GM18873 (cell line): ENCODE measurements around the gene B9D1.

Experiments used
- ATAC-seq: cut with Tn5 transposase; IDR thresholded peaks from one replicate; pipeline ENCODE4 v1.9.1; 2021; ENCODE audit warnings: mild to moderate bottlenecking, moderate library complexity, moderate number of reproducible peaks; ENCODE audit not compliant: unreplicated experiment, low FRiP score

The B9D1 gene

DNA sequence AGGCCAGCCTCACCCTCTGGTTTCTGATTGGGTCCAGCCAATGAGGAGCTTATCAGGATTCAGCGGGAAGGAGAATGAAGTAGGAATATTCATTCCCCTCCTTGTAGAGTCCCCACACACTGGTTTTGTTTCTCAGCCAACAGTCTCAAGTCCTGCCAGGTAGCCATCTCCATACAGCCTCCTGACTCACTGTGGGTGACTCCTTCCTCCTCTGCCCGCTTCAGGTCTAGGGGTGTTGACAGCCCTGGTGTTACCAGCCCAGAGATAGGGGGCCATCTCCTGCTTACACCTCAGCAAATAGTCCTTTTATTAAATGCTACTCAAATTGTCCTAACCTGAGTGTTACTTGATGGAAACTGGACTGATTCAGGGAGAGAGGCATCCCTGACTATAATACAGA, 28.4 kb upstream of the B9D1 start:
- no peak for ATAC-seq

DNA sequence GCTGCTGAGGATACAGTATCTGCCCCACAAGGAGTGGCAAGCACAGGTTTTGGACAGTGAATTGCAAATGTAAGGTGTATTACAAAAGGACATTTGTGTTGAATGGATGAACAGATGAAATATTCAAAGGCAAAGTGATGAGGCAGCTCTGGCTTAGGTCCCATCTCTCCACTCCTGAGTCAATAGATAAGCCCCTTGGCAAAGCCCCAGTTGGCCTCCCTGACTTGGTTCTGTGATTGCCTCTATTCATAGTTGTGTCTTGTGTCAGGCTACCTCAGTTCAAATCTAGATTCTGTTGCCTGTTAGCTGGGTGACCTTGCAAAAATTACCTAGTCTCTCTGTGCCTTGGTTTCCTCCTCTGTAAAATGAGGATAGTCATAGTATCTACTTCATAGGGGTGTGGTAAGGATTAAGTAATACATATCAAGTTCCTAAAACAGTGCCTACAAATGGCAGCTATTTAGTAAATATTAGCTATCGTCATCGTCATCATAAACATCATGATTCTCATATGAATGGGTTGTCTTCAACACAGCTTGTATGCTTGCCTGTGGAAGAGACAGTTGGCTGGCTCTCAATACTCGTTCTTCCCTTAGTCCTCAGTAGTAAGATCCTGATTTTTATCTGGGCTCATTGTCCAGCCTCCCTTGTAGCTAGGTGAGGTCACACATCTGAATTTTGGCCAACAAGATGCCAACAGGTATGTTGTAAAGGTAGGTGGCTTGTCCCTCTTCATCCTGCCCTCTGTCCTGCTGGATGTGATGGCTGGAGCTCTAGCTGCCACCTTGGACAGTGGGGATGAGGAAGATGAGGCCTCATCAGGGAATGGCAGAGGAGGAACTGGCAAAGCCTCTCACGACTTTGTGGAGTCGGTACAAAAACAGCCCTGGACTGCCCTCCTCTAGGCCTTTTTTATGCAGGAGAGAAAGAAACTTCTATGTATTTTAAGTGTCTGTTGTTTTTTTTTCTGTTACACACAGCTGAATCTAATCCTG, 26.6 kb upstream of the B9D1 start:
- ATAC-seq = no peak

DNA sequence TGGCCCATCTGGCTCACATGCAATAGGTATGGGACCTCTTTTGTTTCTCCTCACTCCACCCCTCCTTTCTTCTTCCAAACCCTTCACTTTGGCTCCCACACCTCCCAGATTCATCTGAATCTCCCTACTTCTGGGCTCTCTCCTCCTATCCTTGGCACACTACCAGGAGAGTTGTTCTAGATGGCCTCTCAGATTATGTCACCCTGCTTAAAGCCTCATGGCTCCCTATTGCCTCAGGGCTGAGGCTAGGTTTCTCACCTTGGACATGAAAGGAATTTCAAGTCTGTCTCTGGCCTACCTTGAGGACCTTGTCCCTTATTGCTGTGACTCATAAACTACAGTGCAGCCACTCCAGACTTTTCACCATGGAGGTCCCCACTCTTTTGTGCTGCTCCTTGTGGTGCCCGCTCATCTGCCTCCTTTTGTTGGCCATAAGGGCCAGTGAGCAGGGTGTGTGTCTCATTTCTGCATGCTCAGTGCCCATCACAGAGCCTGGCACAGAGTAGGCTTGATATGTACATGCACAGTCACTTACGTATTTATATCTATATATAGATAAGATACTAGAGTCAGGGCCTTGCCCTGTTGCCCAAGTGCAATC, 25.5 kb upstream of the B9D1 start:
- no peak for ATAC-seq

DNA sequence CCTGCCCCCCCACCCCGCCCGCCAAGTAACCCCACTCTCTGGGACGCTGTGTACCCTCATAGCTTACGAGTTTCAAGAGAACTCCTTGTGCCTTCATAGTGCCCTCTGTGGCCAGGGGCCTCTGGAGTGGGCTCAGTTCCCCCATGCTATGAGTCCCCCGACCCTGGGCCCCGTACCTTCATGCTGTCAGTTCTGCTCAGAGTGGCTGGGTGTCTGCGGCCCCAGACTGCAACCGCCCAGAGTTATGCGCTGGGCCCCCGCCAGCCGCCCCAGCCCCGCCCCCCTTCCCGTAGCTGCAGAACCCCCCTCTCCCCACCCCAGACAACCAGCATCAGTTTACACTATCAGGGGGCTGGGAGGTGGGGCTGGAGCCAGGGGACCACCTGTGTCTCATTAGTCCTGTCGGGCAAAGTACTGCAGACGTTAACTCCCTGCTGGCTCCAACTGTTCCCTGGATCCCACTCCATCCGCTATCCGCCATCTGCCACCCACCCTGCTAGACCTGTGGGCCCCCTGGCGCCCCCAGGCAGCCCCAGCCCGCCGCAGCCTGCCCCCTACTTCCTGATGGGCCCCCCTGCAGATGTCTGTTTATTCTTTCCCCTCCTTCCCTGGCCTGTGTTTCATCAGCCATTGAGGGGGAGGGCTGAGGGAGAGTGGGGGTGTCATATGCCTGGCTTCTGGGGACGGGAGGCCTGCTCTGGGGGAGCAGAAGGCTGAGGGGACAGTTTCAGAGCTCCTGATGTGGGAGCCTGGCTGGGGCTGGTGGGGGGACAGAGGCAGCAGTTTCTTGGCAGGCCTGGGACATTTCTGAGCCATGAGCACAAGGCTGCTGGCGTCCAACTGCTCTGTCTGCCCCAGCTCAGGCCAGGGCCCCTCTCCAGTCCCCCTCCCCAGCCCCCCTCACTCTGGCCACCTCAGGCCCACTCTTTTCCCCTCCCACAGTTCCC, 24.7 kb upstream of the B9D1 start, which contains the start of gene MFAP4:
TSS of gene MFAP4 (minus strand) at position 217 of the 947 bp plus-strand sequence. CDS start at position 182, 35 bp downstream.
- ATAC-seq = no peak

DNA sequence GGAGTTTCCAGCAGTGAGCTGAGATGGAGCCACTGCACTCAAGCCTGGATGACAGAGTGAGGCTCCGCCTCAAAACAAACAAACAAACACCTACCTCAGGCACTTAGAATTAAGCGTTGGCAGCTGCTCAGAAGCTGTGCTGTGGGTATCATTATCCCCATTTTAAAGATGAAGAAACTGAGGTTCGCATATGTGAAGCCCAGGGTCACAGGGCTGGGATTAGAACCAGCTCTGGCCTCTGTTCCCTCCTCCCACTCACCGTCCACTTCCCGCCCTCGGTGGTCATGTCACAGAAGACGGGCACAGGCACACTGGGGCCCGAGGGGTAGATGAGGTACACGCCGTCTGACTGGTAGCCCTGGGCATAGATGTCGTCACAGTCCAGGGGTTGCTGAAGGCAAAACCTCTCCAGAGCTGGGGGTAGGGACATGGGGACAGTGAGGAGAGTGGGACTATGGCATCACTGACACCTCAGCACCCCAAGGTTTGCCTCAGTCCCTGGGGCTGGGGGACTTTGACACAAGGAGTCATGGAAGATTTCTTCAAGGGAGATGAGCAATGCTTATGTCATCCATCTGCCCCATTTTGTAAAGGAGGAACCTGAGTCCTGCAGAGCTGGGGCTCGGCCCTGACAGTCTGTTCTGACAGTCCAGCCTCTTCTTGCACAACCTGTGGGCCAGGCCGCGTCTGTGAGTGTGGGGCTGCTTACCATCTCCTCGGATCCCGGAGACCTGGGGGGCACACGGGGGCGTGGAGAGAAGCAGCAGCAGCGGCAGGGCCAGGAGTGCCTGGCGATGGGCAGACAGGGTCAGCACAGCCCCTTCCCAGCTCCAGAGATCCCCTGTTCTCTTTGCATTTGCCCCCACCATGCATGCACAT, 23.8 kb upstream of the B9D1 start:
- ATAC-seq = no peak

DNA sequence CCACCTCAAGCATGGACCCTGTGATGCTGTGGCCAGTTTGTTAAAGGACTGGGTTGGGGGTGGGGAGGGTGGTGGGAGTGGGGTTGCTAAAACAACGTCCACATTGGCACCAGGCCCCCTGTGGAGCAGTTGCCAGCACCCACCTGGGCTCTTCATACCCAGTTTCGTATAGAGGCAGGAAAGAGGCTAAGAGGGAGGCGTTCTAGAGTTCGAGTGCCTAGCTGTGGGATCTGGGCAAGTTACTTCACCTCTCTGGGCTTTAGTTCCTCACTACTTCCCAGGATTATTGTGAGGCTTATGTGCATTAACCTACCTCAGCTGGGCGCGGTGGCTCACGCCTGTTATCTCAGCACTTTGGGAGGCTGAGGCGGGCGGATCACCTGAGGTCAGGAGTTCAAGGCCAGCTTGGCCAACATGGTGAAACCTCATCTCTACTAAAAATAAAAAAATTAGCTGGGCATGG, 23.0 kb upstream of the B9D1 start:
- no peak for ATAC-seq

DNA sequence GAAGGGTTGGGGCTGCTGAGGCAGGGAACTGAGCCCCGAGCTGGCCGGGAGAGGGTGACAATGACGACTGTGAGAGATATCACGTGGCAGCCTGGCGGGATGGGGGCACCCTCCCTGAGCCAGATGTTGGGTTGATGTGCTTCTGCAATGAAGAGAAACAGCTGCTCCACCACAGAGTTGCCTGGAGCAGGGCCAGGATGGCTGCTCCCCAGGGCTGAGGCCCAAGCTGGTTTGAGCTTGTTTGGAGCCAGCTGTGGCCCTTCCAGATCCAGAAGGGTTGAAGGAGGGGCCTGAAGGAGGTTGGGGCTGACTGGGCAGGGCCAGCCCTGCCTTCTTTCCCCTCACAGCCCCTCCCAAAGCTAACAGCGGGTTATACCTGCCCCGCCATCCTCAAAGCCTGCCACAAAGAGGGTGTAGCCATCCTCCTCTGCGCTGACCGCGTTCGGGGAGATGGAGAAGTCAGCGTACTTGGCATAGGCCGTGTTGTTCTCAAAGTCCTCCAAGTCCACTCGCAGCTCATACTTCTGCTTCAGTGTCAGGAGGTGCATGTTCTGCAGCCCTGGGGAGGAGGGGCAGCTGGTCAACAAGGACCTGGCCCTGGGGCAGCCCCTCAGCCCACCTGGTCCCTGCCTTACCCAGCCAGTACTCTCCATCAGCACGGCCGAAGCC, 22.3 kb upstream of the B9D1 start:
- no peak for ATAC-seq

DNA sequence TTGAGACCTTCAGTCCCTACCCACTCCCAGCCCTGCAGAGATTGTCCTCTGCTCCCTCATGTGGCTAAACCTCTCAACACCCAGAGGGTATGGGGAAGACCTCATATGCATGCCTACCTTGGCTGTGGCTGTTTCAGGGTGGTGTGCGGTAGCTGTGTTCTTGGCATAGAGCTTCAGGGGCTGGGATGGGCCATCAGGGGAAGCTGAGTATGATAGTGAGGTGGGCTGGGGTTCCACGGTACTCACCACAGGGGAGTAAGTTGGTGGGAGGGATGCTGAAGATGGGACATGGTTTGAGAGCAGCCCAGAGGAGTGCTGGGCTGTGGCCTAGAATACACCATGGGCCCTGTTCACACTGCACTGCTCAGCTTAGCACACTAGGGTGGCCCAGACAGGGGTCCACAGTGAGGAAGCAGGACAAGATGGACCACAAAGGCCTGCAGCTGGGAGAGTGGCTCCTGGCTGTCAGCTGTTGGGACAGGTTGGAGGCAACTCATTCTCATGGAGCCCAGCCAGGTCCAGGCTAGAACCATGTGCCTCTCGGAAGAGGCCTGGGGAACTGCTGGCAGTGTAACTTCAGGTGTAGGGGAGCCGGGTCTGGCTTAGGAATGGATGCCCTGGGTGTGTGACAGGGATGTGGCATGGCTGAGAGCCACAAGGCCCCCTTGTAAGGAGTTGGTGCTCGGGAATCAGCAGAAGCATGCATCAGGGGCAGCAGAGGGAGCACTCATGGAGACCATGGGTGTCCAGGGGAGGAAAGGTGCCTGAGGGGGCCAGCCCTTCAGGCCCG, 21.4 kb upstream of the B9D1 start:
- ATAC-seq = no peak

DNA sequence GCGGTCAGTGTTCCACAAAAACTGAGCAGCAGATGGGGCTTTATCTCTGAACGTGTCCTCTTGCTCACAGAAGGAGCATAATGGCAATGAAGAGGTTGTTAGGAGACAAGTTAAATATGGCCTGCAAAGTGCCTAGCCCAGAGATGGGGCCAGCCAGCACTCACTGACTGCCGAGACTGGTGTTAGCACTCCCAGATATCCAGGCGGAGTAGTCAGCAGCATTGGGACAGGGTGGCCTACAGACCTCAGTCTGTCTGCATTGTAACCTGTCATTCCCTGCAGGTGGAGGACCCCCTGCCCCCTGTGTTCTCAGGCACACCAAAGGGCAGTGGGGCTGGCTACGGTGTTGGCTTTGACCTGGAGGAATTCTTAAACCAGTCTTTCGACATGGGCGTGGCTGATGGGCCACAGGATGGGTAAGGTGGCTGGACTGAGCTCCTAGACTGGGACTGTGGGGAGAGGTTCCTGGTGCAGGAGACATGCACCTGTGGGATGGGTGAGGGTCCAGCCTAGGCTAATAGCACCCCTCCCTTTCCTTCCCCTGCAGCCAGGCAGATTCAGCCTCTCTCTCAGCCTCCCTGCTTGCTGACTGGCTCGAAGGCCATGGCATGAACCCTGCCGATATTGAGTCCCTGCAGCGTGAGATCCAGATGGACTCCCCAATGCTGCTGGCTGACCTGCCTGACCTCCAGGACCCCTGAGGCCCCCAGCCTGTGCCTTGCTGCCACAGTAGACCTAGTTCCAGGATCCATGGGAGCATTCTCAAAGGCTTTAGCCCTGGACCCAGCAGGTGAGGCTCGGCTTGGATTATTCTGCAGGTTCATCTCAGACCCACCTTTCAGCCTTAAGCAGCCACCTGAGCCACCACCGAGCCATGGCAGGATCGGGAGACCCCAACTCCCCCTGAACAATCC, 20.3 kb upstream of the B9D1 start:
- no peak for ATAC-seq

DNA sequence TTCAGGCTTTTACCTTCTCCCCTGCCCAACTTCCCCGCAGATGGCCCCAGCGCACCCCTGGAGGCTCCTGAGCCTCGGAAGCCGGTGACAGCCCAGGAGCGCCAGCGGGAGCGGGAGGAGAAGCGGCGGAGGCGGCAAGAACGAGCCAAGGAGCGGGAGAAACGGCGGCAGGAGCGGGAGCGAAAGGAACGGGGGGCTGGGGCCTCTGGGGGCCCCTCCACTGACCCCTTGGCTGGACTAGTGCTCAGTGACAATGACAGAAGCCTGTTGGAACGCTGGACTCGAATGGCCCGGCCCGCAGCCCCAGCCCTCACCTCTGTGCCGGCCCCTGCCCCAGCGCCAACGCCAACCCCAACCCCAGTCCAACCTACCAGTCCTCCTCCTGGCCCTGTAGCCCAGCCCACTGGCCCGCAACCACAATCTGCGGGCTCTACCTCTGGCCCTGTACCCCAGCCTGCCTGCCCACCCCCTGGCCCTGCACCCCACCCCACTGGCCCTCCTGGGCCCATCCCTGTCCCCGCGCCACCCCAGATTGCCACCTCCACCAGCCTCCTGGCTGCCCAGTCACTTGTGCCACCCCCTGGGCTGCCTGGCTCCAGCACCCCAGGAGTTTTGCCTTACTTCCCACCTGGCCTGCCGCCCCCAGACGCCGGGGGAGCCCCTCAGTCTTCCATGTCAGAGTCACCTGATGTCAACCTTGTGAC, 19.4 kb upstream of the B9D1 start:
- ATAC-seq = no peak

DNA sequence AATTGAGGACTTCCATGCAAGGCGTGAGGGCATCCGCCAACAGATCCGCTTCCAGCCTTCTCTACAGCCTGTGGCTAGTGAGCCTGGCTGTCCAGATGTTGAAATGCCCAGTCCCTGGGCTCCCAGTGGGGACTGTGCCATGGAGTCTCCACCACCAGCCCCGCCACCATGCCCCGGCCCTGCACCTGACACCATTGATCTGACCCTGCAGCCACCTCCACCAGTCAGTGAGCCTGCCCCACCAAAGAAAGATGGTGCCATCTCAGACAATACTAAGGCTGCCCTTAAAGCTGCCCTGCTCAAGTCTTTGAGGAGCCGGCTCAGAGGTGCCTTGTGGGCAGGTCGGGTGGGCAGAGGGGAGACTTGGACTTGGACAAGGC, 18.8 kb upstream of the B9D1 start:
- ATAC-seq = no peak

DNA sequence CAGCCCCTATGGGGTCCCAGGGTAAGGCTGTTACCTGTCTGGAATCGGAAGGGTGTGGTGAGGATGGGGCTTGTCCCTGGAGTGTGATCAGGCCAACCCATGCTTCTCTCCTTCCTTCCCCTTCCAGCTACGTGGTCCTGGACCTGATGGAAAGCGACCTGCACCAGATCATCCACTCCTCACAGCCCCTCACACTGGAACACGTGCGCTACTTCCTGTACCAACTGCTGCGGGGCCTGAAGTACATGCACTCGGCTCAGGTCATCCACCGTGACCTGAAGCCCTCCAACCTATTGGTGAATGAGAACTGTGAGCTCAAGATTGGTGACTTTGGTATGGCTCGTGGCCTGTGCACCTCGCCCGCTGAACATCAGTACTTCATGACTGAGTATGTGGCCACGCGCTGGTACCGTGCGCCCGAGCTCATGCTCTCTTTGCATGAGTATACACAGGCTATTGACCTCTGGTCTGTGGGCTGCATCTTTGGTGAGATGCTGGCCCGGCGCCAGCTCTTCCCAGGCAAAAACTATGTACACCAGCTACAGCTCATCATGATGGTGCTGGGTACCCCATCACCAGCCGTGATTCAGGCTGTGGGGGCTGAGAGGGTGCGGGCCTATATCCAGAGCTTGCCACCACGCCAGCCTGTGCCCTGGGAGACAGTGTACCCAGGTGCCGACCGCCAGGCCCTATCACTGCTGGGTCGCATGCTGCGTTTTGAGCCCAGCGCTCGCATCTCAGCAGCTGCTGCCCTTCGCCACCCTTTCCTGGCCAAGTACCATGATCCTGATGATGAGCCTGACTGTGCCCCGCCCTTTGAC, 18.2 kb upstream of the B9D1 start:
- ATAC-seq = no peak

DNA sequence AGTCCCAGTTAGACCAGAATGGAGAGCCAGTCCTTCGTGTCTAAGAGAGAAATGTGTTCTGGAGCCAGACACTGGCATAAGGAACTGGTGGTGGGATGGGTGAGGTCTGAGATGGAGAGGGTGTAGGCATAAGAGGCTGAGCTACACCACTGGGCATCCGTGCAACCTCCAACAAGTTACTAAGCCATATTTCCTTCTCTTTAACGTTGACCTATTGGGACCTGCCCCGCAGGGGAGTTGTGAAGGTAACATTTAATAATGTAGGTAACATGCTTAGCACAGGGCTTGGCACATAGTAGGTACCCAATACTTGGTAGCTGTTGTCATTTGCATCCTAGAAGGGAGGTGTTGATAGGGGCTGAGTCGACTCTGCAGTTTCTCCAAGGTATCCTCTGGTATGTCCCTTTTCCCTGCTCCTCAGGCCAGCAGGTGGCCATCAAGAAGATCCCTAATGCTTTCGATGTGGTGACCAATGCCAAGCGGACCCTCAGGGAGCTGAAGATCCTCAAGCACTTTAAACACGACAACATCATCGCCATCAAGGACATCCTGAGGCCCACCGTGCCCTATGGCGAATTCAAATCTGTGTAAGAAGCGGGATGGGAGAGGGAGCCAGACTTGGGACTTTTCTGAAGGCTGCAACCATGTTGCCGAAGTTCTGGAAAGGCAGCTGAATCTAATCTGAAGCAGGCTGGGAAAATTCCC, 17.0 kb upstream of the B9D1 start:
- no peak for ATAC-seq

DNA sequence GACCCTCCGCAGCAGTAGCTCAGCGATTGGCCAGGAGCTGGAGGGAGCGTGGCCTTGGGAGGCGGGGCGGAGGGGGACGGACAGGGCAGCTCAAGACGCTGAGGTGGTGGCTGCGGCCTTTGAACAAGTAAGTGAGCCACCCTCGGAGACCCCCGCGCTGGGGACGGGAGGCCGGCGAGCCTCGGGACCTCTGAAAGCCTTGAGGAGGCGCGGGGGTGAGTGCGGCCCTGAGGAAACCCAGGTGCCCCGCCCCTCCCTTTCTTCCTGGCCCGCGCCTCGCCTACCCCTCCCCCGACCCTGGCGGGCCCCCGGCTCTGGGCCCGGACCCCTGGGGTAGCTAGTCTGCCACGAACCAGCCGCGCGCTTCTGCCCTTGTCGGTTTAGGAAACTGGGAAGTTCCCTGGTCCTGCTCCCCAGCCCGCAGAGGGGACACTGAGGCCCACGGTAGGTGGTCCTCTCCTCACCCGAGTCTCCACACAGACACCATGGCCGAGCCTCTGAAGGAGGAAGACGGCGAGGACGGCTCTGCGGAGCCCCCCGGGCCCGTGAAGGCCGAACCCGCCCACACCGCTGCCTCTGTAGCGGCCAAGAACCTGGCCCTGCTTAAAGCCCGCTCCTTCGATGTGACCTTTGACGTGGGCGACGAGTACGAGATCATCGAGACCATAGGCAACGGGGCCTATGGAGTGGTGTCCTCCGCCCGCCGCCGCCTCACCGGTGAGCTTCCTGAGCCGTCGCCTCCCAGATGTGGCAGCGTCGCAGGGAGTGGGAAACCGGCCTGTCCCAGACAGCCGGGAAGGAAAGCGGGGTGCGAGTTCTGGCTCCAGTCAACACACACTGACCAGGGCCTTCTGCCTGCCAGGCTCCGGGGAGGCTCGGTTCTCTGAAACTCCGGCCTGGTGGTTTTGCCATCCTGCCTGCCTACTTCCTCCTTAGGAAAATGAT, 16.2 kb upstream of the B9D1 start, which contains the start of gene MAPK7:
TSS of gene MAPK7 (plus strand) at position 83 of the 945 bp plus-strand sequence. CDS start at position 486, 403 bp downstream.
- ATAC-seq = no peak
